ENCODE measurements around the gene FAM222B. TPM values are rescaled to one million over a fixed set of nuclear protein-coding genes. Genes with fewer than 3 reads are reported as not detected.

Gene FAM222B
- polyA plus RNA-seq, 3 donors from 2014 or later: 2.5 to 13.7 (median 4.9) TPM

Other genes starting within 250 kb of the FAM222B start
- 1 to 10 TPM in 2 of 3 donors, under 1 TPM in 1; 0.73 to 4.1 (median 3.2) TPM for gene SPAG5, start 243.8 kb downstream of the FAM222B start, polyA plus RNA-seq
- gene RSKR, start 228.6 kb downstream of the FAM222B start, polyA plus RNA-seq: under 1 TPM in 1 of 3 donors, not detected in 2; 0.73 TPM
- gene BLTP2, start 197.6 kb downstream of the FAM222B start, polyA plus RNA-seq: 10 to 100 TPM; 16.1 to 43.2 (median 24.3) TPM
- gene SDF2, start 180.9 kb downstream of the FAM222B start, polyA plus RNA-seq: 100 to 1,000 TPM; 101 to 153 (median 112) TPM
- gene SUPT6H, start 180.6 kb downstream of the FAM222B start, polyA plus RNA-seq: 10 to 100 TPM in 1 of 3 donors, 1 to 10 TPM in 2; 5.2 to 18.3 (median 7.4) TPM
- 1 to 10 TPM in 1 of 3 donors, under 1 TPM in 2; 0.59 to 1.8 (median 0.60) TPM for gene PROCA1, start 130.9 kb downstream of the FAM222B start, polyA plus RNA-seq
- 1 to 10 TPM; 2.3 to 6.1 (median 5.3) TPM for gene RAB34, start 124.9 kb downstream of the FAM222B start, polyA plus RNA-seq
- gene RPL23A, start 122.8 kb downstream of the FAM222B start, polyA plus RNA-seq: 1,000 to 10,000 TPM; 2,545 to 3,232 (median 2,896) TPM
- gene TLCD1, start 116.6 kb downstream of the FAM222B start, polyA plus RNA-seq: not detected
- gene NEK8, start 114.0 kb downstream of the FAM222B start, polyA plus RNA-seq: 1 to 10 TPM; 1.7 to 4.2 (median 3.6) TPM
- gene TRAF4, start 98.8 kb downstream of the FAM222B start, polyA plus RNA-seq: 1 to 10 TPM; 2.5 to 5.1 (median 2.7) TPM
- gene ERAL1, start 12.2 kb upstream of the FAM222B start, polyA plus RNA-seq: 10 to 100 TPM; 32.6 to 48.9 (median 43.5) TPM
- gene FLOT2, start 54.9 kb upstream of the FAM222B start, polyA plus RNA-seq: 100 to 1,000 TPM; 275 to 360 (median 296) TPM
- gene DHRS13, start 60.3 kb upstream of the FAM222B start, polyA plus RNA-seq: 10 to 100 TPM; 21.4 to 27.4 (median 22.2) TPM
- gene PHF12, start 108.7 kb upstream of the FAM222B start, polyA plus RNA-seq: 10 to 100 TPM in 1 of 3 donors, 1 to 10 TPM in 2; 1.2 to 15.3 (median 3.9) TPM
- gene SEZ6, start 163.2 kb upstream of the FAM222B start, polyA plus RNA-seq: 1 to 10 TPM in 1 of 3 donors, under 1 TPM in 2; 0.71 to 3.8 (median 0.86) TPM
- gene PIPOX, start 200.4 kb upstream of the FAM222B start, polyA plus RNA-seq: 1 to 10 TPM; 1.6 to 2.7 (median 2.0) TPM